Measurements from ENCODE around the gene ANK3. TPM values are rescaled to one million over a fixed set of nuclear protein-coding genes. Genes with fewer than 3 reads are reported as not detected.
A peak's percentile ranks its signal among the peaks of the same experiment; 100 is the strongest.

The ANK3 gene
- polyA plus RNA-seq, 1 experiment, result 0.13 TPM

- TF ChIP-seq CTCF (IDR thresholded peaks at IDR 0.05; ENCODE audit: insufficient read depth, low read depth, low read length), result no peak
- H3K36me3 ChIP-seq (ENCODE audit: control insufficient read depth, insufficient read depth, low read length), result no peaks in the 10 kb centered on the region
- ChIA-PET POLR2A (no interaction called here), CTCF (interaction anchor here (1.3 kb wide), 1 partner anchor 9 kb away, joined by 4 read pairs; no protein-coding TSS in a partner anchor)
- H3K4me3 ChIP-seq (ENCODE audit: low read depth, low read length), result no peak overlapping the region
- peak; percentile 15 for DNase-seq (ENCODE audit: low read depth)
- no peaks in the 10 kb centered on the region for H3K27me3 ChIP-seq (ENCODE audit: control insufficient read depth, insufficient read depth, low read length)
Observed at GRCh38 chr10:60139798-60140566, 249.7 kb downstream of the ANK3 start.

- TF ChIP-seq CTCF (IDR thresholded peaks at IDR 0.05; ENCODE audit: insufficient read depth, low read depth, low read length), result no peak
- DNase-seq (ENCODE audit: low read depth), result no peak
- Histone ChIP-seq H3K36me3 (ENCODE audit: control insufficient read depth, insufficient read depth, low read length) (no peaks in the 10 kb centered on the region), H3K27me3 (ENCODE audit: control insufficient read depth, insufficient read depth, low read length) (no peaks in the 10 kb centered on the region), H3K4me3 (ENCODE audit: low read depth, low read length) (no peak overlapping the region)
- ChIA-PET CTCF (no interaction called here), POLR2A (no interaction called here)
Observed at GRCh38 chr10:60139290-60139689, 250.4 kb downstream of the ANK3 start.

GRCh38 chr10:60138842-60139241, 250.8 kb downstream of the ANK3 start:
- ChIA-PET POLR2A (no interaction called here), CTCF (no interaction called here)
- H3K4me3 ChIP-seq (ENCODE audit: low read depth, low read length), result no peak overlapping the region
- TF ChIP-seq CTCF (IDR thresholded peaks at IDR 0.05; ENCODE audit: insufficient read depth, low read depth, low read length), result no peak
- no peaks in the 10 kb centered on the region for H3K36me3 ChIP-seq (ENCODE audit: control insufficient read depth, insufficient read depth, low read length)
- DNase-seq (ENCODE audit: low read depth), result no peak
- H3K27me3 ChIP-seq (ENCODE audit: control insufficient read depth, insufficient read depth, low read length), result no peaks in the 10 kb centered on the region; the same call in 1 of the 2 replicates

- Histone ChIP-seq H3K4me3 (ENCODE audit: low read depth, low read length) (no peak overlapping the region), H3K27me3 (ENCODE audit: control insufficient read depth, insufficient read depth, low read length) (no peaks in the 10 kb centered on the region; the same call in 1 of the 2 replicates), H3K36me3 (ENCODE audit: control insufficient read depth, insufficient read depth, low read length) (no peaks in the 10 kb centered on the region)
- no peak for DNase-seq (ENCODE audit: low read depth)
- POLR2A ChIA-PET, result no interaction called here
- TF ChIP-seq CTCF (IDR thresholded peaks at IDR 0.05; ENCODE audit: insufficient read depth, low read depth, low read length), result no peak
- CTCF ChIA-PET, result no interaction called here
Observed at GRCh38 chr10:60138026-60138425, 251.6 kb downstream of the ANK3 start.

GRCh38 chr10:60137292-60137992, 252.2 kb downstream of the ANK3 start:
- ChIA-PET POLR2A (no interaction called here), CTCF (no interaction called here)
- no peak for DNase-seq (ENCODE audit: low read depth)
- Histone ChIP-seq H3K36me3 (ENCODE audit: control insufficient read depth, insufficient read depth, low read length) (no peaks in the 10 kb centered on the region), H3K4me3 (ENCODE audit: low read depth, low read length) (no peak overlapping the region), H3K27me3 (ENCODE audit: control insufficient read depth, insufficient read depth, low read length) (no peaks in the 10 kb centered on the region; the same call in 1 of the 2 replicates)
- TF ChIP-seq CTCF (IDR thresholded peaks at IDR 0.05; ENCODE audit: insufficient read depth, low read depth, low read length), result no peak

All from BJ (cell line).